Measurements from ENCODE around the gene SEMA4A. TPM values are rescaled to one million over a fixed set of nuclear protein-coding genes. Genes with fewer than 3 reads are reported as not detected.

SEMA4A gene
- total RNA-seq, 2 experiments from 2014 or later = 9.4 to 10.1 TPM

DNA sequence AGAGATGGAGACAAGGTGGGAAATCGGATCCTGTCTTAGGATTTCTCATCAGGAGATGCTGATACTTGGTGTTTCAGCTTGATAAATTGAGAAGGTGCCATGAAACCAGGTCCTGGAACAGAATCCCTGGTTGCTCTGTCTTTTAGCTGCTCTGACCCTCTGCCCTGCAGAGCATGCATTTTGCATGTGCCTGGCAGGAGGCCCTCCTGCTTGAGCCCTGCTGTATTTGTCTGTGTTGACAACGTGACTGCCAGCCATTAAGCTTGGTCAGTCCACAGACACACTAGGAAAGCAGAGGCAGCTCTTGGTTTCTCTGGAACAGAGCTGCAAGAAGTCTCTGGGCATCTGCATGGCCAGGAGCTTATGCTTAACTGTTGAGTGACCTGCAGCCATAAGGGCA lies 43.1 kb downstream of the SEMA4A start:
- TF ChIP-seq CTCF (IDR thresholded peaks at IDR 0.05) = no peak
- Mint-ChIP-seq H3K4me1 (ENCODE audit: low read depth) (peaks cover 58% of the 10 kb centered on the region), H3K9me3 (no peaks in the 10 kb centered on the region), H3K36me3 (ENCODE audit: low read depth) (peaks cover 51% of the 10 kb centered on the region), H3K27me3 (no peaks in the 10 kb centered on the region), H3K27ac (no peak overlapping the region), H3K4me3 (peak overlapping the region; percentile 95)
- Histone ChIP-seq H3K27me3 (ENCODE audit: control insufficient read depth in 1 of 2, insufficient read depth in 2 of 2, low read length in 2 of 2) (no peaks in the 10 kb centered on the region), H3K36me3 (ENCODE audit: insufficient read depth, low read length) (peaks cover 41% of the 10 kb centered on the region), H3K4me1 (ENCODE audit: insufficient read depth, low read length) (peaks cover 56% of the 10 kb centered on the region), H3K27ac (ENCODE audit: low read depth in 1 of 2, low read length in 2 of 2) (no peak overlapping the region), H3K9me3 (ENCODE audit: control insufficient read depth in 1 of 2, insufficient read depth in 1 of 2, low read length in 2 of 2) (no peaks in the 10 kb centered on the region), H3K4me3 (ENCODE audit: low read length) (no peak overlapping the region)
- no peak for ATAC-seq (ENCODE audit: poor library complexity)
- intact Hi-C loops (cut with DNase I, micrococcal nuclease) = no loop called here
- ChIA-PET CTCF (no interaction called here), POLR2A (interaction anchor here (2.1 kb wide), 1 partner anchor 16 kb away, joined by 7 read pairs; the partner anchor contains the start of gene PMF1)
- DNase-seq = no peak

DNA sequence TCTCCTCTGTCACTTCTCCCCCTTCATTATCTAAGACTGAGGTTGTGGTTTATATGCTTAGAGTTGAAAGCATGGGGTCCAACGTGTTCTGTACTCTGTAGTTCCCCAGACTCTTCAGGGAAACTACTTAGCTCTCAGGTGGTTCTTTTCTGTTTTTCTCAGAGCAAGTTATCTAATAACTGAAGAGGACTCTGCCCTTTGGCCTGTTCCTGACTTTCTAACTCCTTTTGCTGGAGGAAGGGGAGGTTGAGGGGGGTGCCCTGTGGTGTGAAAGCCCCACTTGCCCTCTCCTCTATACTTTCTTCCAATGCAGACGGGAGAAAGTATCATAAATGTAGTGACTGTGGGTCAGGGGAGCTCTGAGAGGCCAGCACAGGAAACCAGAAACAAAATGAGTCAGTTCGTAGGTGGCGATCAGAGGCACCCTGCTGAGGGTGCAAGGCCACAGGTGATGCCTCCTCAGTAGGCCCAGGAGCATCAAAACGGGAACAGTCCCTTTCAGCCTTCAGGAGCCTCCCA lies 45.5 kb downstream of the SEMA4A start:
- TF ChIP-seq CTCF (IDR thresholded peaks at IDR 0.05) = no peak
- Histone ChIP-seq H3K27ac (ENCODE audit: low read depth in 1 of 2, low read length in 2 of 2) (no peak overlapping the region), H3K27me3 (ENCODE audit: control insufficient read depth in 1 of 2, insufficient read depth in 2 of 2, low read length in 2 of 2) (no peaks in the 10 kb centered on the region), H3K4me1 (ENCODE audit: insufficient read depth, low read length) (peaks cover 49% of the 10 kb centered on the region), H3K4me3 (ENCODE audit: low read length) (no peak overlapping the region), H3K9me3 (ENCODE audit: control insufficient read depth in 1 of 2, insufficient read depth in 1 of 2, low read length in 2 of 2) (no peaks in the 10 kb centered on the region), H3K36me3 (ENCODE audit: insufficient read depth, low read length) (peaks cover 59% of the 10 kb centered on the region)
- H3K27ac Mint-ChIP-seq = peak overlapping the region; percentile 3
- intact Hi-C loops (cut with DNase I, micrococcal nuclease) = no loop called here
- no peaks in the 10 kb centered on the region for H3K27me3 Mint-ChIP-seq
- peak overlapping the region; percentile 12 for H3K4me3 Mint-ChIP-seq
- no peaks in the 10 kb centered on the region for H3K9me3 Mint-ChIP-seq
- ATAC-seq (ENCODE audit: poor library complexity) (no peak), DNase-seq (no peak)
- H3K36me3 Mint-ChIP-seq (ENCODE audit: low read depth) = peaks cover 46% of the 10 kb centered on the region
- POLR2A ChIA-PET = interaction anchor here (3.6 kb wide), 1 partner anchor 14 kb away, joined by 10 read pairs; the partner anchor contains the start of gene PMF1
- peaks cover 53% of the 10 kb centered on the region for H3K4me1 Mint-ChIP-seq (ENCODE audit: low read depth)
- CTCF ChIA-PET = interaction anchor here (2.1 kb wide), 1 partner anchor 26 kb away, joined by 9 read pairs; no protein-coding TSS in a partner anchor

- TF ChIP-seq CTCF (IDR thresholded peaks at IDR 0.05) = no peak
- Mint-ChIP-seq H3K4me3 (no peak overlapping the region), H3K27ac (no peak overlapping the region), H3K27me3 (no peaks in the 10 kb centered on the region), H3K9me3 (no peaks in the 10 kb centered on the region), H3K4me1 (ENCODE audit: low read depth) (peaks cover 43% of the 10 kb centered on the region), H3K36me3 (ENCODE audit: low read depth) (peaks cover 41% of the 10 kb centered on the region)
- intact Hi-C loops (cut with DNase I, micrococcal nuclease) = no loop called here
- H3K4me1 ChIP-seq (ENCODE audit: insufficient read depth, low read length) = peaks cover 39% of the 10 kb centered on the region
- DNase-seq (no peak), ATAC-seq (ENCODE audit: poor library complexity) (no peak)
- no peaks in the 10 kb centered on the region for H3K9me3 ChIP-seq (ENCODE audit: control insufficient read depth in 1 of 2, insufficient read depth in 1 of 2, low read length in 2 of 2)
- H3K4me3 ChIP-seq (ENCODE audit: low read length) = no peak overlapping the region
- H3K27ac ChIP-seq (ENCODE audit: low read depth in 1 of 2, low read length in 2 of 2) = no peak overlapping the region
- H3K36me3 ChIP-seq (ENCODE audit: insufficient read depth, low read length) = peaks cover 65% of the 10 kb centered on the region
- ChIA-PET CTCF (no interaction called here), POLR2A (interaction anchor here (3.6 kb wide), 1 partner anchor 13 kb away, joined by 10 read pairs; the partner anchor contains the start of gene PMF1)
- no peaks in the 10 kb centered on the region for H3K27me3 ChIP-seq (ENCODE audit: control insufficient read depth in 1 of 2, insufficient read depth in 2 of 2, low read length in 2 of 2)
Observed at GRCh38 chr1:156200044-156200443, 46.7 kb downstream of the SEMA4A start.
